HG03460 (cell line): ENCODE results near the gene COL4A2.
"Not testable (repeated sequence)": the region's sequence is repeated elsewhere in the genome, so short reads cannot be mapped to it uniquely, and the experiment has no call there.

Source experiments
- ATAC-seq: cut with Tn5 transposase; IDR thresholded peaks from one replicate; pipeline ENCODE4 v1.9.1; 2021; ENCODE audit not compliant: unreplicated experiment

COL4A2 gene

GRCh38 chr13:110486880-110487279 lies 179.8 kb downstream of the COL4A2 start:
- not testable (repeated sequence) for ATAC-seq

- no peak for ATAC-seq
Measured at GRCh38 chr13:110490009-110490770, 183.1 kb downstream of the COL4A2 start.

- ATAC-seq: no peak
Measured at GRCh38 chr13:110491869-110492678, 185.0 kb downstream of the COL4A2 start.

GRCh38 chr13:110492679-110493593 lies 185.9 kb downstream of the COL4A2 start:
- no peak for ATAC-seq

- ATAC-seq: no peak
Measured at GRCh38 chr13:110493613-110494012, 186.5 kb downstream of the COL4A2 start.

- ATAC-seq: no peak
Measured at GRCh38 chr13:110495376-110495775, 188.3 kb downstream of the COL4A2 start.

GRCh38 chr13:110495881-110496280 lies 188.8 kb downstream of the COL4A2 start:
- ATAC-seq: no peak

GRCh38 chr13:110496281-110496680 lies 189.2 kb downstream of the COL4A2 start:
- no peak for ATAC-seq

- ATAC-seq: no peak
Measured at GRCh38 chr13:110497003-110497402, 189.9 kb downstream of the COL4A2 start.

GRCh38 chr13:110497896-110498295 lies 190.8 kb downstream of the COL4A2 start:
- not testable (repeated sequence) for ATAC-seq

- ATAC-seq: no peak
Measured at GRCh38 chr13:110498327-110498726, 191.2 kb downstream of the COL4A2 start.

GRCh38 chr13:110498765-110499164 lies 191.7 kb downstream of the COL4A2 start:
- ATAC-seq: no peak

- no peak for ATAC-seq
Measured at GRCh38 chr13:110499621-110500281, 192.7 kb downstream of the COL4A2 start.

- no peak for ATAC-seq
Measured at GRCh38 chr13:110500341-110500740, 193.3 kb downstream of the COL4A2 start.

GRCh38 chr13:110501188-110501587 lies 194.1 kb downstream of the COL4A2 start:
- no peak for ATAC-seq

GRCh38 chr13:110503037-110503901 lies 196.2 kb downstream of the COL4A2 start:
- no peak for ATAC-seq

- ATAC-seq: no peak
Measured at GRCh38 chr13:110503979-110504499, 197.0 kb downstream of the COL4A2 start.

- no peak for ATAC-seq
Measured at GRCh38 chr13:110505594-110505993, 198.5 kb downstream of the COL4A2 start.

- no peak for ATAC-seq
Measured at GRCh38 chr13:110506396-110506795, 199.3 kb downstream of the COL4A2 start.
